ENCODE results near the gene MIEF2.
A peak's percentile ranks its signal among the peaks of the same experiment; 100 is the strongest.

MIEF2 gene

GRCh38 chr17:18256776-18257175 lies 3.7 kb upstream of the MIEF2 start:
- H3K4me3 ChIP-seq (ENCODE audit: low read length): peak overlapping the region; percentile 85
- DNase-seq (ENCODE audit: low read depth): no peak
- no peak for TF ChIP-seq CTCF (conservative IDR thresholded peaks at IDR 0.05; ENCODE audit: low read depth, low read length)

- H3K4me3 ChIP-seq (ENCODE audit: low read length): peak overlapping the region; percentile 85
- no peak for DNase-seq (ENCODE audit: low read depth)
These were observed 3.0 kb upstream of the MIEF2 start for GRCh38 chr17:18257268-18257981.

GRCh38 chr17:18257982-18258355 lies 2.5 kb upstream of the MIEF2 start:
- peak overlapping the region; percentile 85 for H3K4me3 ChIP-seq (ENCODE audit: low read length)
- no peak for DNase-seq (ENCODE audit: low read depth)
- peak; percentile 4 for TF ChIP-seq CTCF (conservative IDR thresholded peaks at IDR 0.05; ENCODE audit: low read depth, low read length)

More at GRCh38 chr17:18257268-18257981, 3.0 kb upstream of the MIEF2 start:
- no peak for TF ChIP-seq CTCF (conservative IDR thresholded peaks at IDR 0.05; ENCODE audit: low read depth, low read length)

- peak within 1 kb of the TSS; percentile 85 for H3K4me3 ChIP-seq (ENCODE audit: low read length)
- no peak for TF ChIP-seq CTCF (conservative IDR thresholded peaks at IDR 0.05; ENCODE audit: low read depth, low read length)
- DNase-seq (ENCODE audit: low read depth): no peak
These were observed 2.0 kb upstream of the MIEF2 start, which contains the start of gene FLII for GRCh38 chr17:18258356-18259038. Gene FLII, minus strand, starts transcription at chr17:18258738. Its CDS starts 48 bp downstream, at chr17:18258690.

GRCh38 chr17:18259621-18260331 lies 686 bp upstream of the MIEF2 start:
- TF ChIP-seq CTCF (conservative IDR thresholded peaks at IDR 0.05; ENCODE audit: low read depth, low read length): no peak
- peak overlapping the region; percentile 83 for H3K4me3 ChIP-seq (ENCODE audit: low read length)
- no peak for DNase-seq (ENCODE audit: low read depth)

- no peak for DNase-seq (ENCODE audit: low read depth)
- H3K4me3 ChIP-seq (ENCODE audit: low read length): peak overlapping the region; percentile 83
- no peak for TF ChIP-seq CTCF (conservative IDR thresholded peaks at IDR 0.05; ENCODE audit: low read depth, low read length)
These were observed 669 bp downstream of the MIEF2 start for GRCh38 chr17:18261146-18261515.
